CD4-positive, alpha-beta T cell treated with Interferon gamma for 1 hour (primary cell): Measurements from ENCODE around the gene GALR1.
"Not testable (repeated sequence)": the region's sequence is repeated elsewhere in the genome, so short reads cannot be mapped to it uniquely, and the experiment has no call there.

ENCODE experiments used
- DNase-seq: peaks from one replicate; pipeline ENCODE4 v3.0.0-alpha.2; 2020

Gene GALR1

DNA sequence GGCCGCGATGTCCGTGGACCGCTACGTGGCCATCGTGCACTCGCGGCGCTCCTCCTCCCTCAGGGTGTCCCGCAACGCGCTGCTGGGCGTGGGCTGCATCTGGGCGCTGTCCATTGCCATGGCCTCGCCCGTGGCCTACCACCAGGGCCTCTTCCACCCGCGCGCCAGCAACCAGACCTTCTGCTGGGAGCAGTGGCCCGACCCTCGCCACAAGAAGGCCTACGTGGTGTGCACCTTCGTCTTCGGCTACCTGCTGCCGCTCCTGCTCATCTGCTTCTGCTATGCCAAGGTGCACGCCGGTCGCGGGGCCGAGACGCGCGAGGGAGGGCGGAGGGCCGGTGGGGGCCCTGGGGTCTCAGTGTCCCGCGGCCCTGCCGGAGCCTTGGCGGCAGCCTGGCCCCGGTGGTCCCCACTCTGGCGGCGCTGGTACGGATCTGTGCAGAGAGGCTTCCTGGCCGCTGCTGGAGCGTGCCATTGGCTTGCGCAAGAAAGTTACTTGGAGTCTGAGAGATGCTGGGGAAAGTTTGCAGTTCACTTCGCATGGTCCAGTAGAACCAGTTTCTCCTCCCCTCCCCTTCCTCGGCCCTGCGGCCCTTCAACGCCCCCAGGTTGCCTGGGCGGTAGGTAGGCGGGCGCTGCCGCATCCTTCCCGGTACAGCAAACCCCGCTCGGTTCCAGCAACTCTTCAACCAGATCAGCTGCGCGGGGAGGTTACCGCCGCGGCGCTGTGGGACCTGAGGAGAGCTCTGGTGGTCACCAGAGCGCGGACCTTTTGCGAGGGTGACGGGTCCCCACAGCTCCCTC, 1.5 kb downstream of the GALR1 start:
- no peak for DNase-seq

DNA sequence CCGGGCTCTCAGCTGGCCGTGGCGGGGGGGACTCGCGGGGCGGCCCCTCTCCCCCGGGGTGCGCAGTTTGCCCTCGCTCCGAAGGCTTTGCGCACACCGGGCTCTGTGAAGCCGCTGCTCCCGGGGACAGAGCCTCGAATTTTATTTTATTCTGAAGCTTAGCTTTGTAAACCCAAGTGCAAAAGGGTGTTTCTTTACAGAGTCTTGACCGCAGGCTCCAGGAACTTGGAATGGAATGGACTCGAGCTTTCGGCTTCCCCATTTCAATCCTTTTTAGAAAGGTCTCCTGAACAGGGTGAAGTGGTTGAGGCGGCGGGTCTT, 2.0 kb downstream of the GALR1 start:
- no peak for DNase-seq

DNA sequence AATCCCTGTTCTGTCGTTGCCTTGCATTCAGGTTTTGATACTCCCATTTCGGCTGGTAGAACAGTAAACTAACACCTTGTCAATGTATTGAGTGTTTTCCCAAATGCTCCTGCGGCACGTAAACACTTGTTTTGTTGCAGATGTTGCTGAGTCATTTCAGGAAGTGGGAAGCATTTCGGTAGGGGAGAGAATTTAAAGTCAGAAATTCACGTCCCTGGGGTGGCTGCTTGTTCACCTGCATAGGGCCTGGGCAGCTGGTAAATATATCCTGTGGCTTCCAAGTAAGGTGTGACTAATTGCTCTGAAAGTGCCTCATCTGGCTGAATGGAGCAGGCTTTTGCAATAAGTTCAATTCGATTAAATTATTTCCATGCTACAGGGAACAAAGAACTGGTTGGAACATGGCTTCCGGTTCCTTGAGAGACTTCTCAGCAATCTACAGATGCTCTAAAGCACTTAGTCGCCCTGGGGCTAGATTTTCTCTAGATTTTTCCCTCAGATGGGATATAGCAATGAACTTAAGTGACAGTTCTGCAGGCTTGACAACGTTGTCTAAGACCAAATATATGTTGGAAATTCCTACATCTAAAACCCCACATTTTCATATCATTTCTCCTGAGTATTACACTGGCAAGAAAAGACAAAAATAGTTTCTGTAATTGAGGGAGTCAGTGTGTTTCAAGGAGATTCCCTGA, 5.2 kb downstream of the GALR1 start:
- DNase-seq: no peak

DNA sequence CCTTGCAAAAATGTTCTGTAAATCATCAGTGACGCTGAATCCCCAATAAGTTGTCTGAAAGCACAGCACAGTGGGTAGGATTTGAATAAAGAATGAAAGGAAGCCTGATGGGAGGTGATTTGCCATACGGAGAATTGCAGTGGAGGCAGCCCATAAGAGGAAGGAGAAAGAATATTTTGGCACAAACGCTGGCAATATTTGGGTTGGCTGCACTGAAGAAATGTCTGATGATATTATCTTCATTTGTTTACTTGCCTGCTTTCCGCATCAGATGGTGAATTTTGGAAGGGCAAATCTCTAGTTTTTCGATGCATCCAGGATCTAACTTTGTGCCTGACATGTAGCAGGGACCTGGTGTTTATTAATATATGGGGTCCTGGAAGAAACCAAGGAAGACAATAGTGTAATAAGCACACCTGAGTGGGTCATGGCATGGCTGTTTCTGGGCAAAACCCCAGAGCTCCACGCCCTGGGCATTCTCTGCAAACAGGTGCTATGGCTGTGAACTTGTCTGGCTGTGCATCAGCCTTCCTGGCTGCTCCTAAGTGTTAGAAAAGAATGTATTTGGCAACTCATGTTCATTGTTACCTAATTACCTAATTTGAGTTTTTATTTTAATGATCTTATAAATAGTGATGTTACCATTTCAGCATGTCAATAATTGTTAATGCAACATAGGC, 5.9 kb downstream of the GALR1 start:
- no peak for DNase-seq

DNA sequence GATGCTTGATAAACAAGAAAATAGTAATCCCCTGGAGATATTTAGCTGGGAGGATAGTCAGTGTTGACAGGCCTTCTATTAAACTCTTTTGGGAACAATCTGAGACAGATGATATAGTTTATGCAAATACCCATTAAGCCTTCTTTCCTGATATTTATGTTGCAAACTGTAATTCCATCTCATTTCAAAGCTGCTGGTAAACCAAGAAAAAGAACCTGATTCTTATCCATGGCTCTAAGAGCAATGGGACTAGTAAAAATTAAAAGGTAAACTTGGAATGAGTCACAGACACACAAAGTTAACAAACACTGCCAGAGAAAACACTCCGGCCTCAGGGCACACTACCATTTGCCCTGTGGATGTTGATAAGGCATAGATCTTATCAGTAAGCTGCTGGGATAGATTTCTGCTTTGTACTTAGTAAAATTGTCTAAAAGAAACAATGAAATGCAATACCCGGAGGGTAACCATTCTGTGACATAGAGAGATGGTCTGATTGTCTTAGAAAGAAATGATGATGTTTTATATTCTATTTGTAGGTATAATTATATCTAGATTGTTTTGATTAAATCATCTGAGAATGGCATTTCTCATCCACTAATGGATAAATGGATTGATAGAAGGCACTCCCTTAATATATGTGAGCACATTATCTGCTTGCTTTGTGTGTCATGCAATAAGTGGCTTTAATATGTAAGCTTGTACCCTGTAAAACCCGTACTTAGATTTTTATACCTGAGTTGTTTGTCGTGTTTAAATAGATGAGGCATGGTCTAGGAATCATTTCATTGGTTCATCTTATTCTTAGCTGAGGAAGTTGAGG, 13.2 kb downstream of the GALR1 start:
- no peak for DNase-seq

DNA sequence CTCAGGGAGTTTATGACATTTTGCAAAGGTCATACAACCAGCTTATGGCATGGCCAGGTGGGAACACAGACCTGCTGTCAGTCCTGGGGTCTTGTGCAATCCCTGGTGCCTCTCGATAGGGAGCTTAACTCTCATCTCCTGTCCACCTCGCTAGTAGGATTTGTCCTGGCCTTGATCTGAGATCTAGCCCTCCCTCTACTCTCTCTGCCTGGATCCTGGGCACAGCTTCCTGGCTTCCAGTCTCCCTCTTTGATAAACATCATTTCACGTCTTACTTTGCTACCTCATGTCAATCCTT, 13.8 kb downstream of the GALR1 start:
- DNase-seq: no peak

DNA sequence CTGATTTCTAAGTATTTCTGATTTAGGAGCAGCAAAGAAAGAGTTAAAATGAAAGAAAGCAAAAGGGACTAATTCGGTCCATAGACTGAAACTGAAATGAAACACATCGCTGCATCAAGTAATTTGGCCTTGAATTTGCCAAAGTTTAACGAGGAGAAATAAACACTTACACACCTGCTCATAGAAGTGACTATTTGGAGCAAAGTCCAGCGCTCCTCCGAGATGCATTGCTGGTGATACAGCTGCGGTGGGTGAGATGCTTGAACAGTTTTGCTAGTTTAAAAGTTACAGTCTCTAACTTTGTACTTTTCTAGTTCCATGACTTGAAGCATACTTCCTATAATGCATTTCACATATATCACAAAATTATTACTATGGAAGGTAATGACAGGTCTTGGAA, 18.3 kb downstream of the GALR1 start:
- no peak for DNase-seq

DNA sequence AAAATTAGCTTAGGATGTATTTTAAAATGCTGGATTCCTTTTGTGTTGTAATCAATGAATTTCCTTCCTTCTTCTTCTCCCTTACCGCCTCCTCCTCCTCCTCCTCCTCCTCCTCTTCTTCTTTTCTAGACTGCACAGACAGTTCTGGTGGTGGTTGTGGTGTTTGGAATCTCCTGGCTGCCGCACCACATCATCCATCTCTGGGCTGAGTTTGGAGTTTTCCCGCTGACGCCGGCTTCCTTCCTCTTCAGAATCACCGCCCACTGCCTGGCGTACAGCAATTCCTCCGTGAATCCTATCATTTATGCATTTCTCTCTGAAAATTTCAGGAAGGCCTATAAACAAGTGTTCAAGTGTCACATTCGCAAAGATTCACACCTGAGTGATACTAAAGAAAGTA, 18.8 kb downstream of the GALR1 start:
- DNase-seq: no peak

DNA sequence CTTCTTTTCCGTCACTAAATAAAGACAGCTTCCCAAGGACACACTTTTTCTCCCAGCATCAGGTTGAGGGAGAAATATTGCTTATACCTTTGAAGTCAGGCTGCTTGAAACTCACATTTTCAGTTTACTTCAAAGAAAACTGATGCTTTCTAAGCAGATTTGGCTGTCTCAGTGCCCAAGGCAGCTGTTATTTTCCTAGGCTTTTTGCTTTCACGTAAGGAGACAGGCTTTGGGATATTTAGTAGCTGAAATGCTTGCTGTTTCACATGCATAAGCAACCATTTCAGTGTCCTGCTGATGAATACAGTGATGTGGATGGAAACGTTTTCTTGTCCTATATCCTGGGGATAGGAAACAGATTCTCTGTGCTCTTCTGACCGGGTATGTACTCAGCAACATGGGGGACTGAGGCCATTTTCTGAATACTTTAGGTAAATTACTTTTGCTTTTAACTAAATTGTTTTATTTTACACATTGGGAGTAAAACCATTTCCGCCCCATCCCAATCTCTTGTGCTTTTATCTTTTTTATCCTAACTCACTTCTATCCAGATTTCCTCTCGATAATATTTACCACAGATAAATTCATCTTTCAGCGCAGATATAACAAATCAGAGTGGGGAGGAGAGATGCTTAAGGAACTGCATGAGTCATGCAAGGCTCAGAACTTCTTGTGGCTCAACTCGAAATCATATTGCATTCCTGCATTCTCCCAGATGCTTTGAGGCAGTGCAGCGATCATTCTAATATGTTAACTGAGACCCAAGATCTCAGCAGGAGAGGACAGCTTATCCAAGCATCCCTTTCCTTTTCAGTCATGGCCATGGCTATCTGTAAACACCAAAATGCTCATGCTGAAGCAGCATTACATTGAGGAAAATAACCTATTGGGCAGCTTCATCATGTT, 22.2 kb downstream of the GALR1 start:
- no peak for DNase-seq

DNA sequence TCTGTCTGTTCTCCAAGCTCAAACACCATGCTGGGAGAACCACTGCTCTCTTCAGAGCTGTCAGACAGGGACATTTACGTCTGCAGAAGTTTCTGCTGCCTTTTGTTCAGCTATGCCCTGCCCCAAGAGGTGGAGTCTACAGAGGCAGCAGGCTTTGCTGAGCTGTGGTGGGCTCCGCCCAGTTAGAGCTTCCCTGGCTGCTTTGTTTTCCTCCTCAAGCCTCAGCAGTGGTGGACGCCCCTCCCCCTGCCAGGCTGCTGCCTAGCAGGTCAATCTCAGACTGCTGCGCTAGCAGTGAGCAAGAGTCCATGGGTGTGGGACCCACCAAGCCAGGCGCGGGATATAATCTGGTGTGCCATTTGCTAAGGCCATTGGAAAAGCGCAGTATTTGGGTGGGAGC, 41.2 kb downstream of the GALR1 start:
- not testable (repeated sequence) for DNase-seq

DNA sequence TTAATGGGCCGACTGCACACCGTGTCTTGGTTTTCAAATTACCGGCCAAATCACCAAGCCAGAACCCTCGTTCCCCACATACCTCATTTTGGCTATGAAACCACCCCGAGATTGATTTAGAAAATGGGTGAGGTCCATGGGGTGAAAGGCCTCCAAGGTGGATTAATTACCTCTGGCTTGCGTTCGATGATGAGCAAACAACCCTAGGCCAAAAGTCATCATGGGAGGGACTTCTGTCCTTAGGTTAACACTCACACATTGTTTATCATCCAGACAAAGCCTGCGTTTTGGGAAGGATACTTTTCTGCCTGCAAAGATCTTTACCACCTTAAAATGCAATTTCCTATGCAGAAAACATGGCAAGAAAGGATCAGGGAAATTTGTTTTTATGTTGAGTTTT, 48.5 kb downstream of the GALR1 start:
- no peak for DNase-seq

DNA sequence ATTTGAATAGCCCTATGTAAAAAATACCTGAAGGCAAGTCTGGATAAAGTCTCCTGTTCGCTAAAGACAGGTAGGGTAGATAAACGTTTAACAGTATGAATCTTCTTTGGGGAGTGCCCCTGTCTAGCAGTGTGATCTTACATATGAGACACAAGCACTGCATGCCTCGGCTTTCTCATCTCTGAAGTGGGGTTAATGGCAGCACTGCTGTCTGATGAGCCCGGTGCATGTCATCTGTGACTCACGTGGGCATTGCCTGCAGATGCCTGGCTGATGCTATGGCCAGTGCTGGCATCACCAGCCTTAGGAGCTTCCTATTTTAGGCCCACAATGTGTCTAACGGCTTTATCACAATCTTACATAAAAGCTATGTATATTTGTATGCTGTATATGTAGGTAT, 50.1 kb downstream of the GALR1 start:
- no peak for DNase-seq

DNA sequence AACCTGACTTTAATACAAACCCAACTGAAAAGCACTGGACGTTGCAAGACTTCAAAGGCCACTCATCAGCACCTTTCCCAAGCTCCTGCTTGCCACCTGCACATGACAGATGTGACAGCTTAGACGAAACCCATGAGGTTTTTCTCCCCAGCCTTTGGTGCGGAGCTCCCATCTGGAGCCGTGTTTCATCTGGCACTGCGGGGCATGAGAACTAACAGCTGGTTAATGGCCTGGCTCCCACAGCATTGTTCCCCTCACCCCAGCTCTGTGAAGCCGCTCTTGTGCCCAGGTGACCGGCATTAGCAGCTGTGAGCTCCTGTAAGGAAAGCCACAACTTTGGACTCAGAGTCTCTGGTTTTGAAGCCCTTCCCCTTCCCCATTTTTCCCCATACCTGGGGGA, 50.9 kb downstream of the GALR1 start:
- DNase-seq: no peak

DNA sequence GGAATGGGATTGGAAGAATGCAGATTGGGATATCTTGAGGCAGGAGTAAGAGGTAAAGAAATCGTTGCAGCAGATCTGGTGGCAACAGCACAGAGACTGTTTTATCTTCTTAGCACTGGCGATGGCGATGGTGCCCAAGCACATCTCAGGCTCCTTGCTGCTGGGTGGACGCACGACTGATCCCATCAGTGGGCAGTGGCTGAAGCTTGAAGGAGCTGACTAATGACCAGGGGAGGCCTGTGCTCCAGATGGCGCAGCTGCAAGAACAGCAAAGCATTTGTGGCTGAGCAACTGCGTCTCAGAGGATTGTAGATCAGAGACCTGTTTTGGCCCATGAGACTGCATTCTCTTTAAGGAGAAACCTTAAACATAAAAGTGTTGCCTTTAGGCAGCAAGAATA, 54.6 kb downstream of the GALR1 start:
- DNase-seq: no peak

DNA sequence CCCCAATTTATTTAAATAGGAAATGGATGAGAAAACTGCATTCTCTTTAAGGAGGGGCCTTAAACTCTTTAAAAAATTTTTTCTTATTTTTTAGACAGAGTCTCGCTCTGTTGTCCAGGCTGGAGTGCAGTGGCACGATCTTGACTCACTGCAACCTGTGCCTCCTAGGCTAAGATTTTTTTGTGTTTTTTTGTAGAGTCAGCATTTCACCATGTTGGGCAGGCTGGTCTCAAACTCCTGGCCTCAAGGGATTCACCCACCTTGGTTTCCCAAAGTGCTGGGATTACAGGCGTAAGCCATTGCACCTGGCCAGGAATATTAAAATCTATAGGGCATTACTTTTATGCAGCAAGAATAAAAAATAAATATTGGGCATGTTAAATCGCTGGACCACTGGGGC, 56.0 kb downstream of the GALR1 start:
- no peak for DNase-seq

DNA sequence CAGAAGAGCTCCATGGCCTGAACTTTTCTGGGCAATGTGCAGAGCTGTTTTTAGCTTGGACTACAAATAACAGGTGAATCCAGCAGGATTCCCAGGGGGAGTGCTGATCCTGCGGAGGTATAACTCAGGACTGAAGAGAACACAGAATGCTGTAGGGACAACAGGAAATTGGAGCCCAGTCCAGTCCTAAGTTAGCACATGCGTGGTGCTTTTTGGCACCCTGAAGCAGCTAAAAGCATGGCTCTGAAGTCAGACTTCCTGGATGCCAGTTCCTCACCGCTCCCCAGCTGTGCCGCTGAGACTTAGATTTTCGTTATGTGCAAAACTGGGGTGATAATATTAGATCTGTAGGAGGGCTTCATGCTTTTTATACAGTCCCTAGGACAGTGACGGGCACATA, 58.6 kb downstream of the GALR1 start:
- no peak for DNase-seq

DNA sequence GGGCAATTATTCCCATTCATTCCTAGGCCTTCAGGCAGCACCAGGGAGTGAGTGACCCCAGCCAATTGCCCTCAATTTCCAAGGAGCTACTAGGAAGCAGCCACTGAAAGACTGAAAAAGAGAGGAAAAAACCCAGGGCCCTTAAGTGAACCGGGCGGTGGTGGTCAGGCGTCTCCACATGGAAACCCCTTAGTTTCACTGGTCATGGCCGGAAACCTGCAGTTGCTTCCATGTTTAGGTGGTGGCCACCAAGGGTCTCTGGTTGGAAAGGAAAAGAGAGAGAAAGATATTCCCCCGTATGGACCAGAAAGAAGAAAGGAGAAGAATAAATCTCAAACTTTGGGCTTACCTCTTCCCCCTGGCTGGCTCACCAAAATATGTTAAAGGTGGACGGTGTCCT, 64.9 kb downstream of the GALR1 start:
- no peak for DNase-seq

DNA sequence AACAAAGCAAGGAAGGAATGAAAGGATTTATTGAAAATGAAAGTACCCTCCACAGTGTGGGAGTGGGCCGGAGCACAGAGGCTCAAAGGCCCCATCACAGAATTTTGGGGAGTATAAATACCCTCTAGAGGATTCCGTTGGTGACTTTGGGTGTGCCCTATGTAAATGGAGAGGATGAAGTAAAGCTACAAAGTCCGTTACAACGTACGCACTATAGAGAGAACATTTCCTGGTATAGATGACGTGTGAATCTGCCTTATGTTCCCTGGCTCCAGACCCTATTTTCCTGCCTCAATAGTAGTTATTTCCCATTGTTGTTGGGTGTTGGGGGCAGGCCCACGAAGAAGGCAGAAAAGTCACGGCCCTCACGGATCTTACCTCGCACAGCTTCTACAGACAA, 65.3 kb downstream of the GALR1 start:
- no peak for DNase-seq

DNA sequence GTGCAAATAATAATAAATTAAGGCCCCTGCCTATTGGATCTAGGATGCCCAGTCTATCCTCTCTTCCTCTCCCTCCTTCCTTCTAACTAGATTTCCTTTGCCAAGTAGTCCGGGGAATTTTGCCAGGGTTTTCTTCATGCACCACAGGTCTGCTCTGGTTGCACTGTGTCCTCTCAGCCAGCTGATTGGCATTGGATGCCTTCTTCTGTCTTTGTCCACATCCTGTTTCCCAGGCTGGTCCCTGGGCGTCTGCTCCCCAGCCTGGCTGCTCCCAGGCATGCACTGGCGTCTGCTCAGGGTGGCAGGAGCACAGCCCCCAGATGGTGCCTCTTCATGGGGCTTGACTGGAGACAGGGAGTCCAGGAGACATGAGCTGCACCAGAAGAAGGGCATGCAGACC, 66.4 kb downstream of the GALR1 start:
- no peak for DNase-seq

DNA sequence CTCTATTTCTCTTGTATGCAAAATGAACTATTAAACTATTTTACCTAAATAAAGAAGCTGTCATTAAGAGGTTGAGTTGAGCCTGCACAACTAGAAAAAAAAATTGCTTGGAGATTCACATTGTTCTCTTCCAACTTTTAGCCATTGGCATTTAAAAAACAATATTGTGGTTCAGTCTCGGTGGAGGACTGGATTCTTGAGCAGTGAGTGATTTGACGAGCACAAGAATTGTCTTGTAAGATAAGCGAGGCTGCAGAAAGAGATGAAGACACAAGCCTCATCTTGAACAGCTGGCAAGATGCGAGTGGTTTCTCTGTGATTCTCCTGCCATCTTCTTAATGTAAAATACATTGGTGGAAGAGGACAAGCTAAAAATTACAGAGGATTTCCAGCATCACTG, 67.0 kb downstream of the GALR1 start:
- no peak for DNase-seq

DNA sequence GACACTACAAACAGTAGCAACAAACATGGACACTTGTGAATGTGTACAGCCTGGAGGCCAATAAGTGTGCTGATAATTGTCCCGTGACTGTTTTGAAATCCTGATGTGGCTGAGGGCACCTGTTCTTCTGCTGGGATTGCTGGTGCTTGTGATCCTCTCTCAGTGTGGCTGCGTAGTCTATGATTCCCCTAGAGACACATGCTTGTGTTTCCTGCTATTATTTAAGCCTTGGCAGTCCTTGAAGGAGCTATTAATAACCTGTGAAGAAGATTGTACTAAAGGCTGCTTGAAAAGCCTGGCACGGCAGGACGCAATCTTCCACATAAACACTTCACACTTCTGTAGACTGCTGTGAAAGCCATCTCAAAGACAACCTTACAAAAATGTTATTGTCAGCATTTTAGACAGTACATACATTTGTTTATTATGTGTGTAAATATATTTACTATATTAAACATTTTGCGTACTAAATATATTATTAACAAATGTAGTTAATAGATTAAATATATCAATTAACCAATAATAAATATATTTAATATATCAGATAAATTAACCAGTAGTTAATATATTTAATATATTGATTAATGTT, 71.4 kb downstream of the GALR1 start:
- DNase-seq: no peak
